Nephron progenitor cell (in vitro differentiated cells): ENCODE measurements around the gene LTB4R2.

Experiments used
- DNase-seq: peaks from one replicate; pipeline ENCODE4 v3.0.0; 2021
- H3K27ac Mint-ChIP-seq: 2 replicates; pipeline ENCODE4 v1.8.0; 2021; ENCODE audit warnings: mild to moderate bottlenecking, moderate library complexity, mixed read lengths
- H3K27me3 Mint-ChIP-seq: 2 replicates; pipeline ENCODE4 v1.8.0; 2021; ENCODE audit warnings: mild to moderate bottlenecking, low read depth, mixed read lengths; ENCODE audit not compliant: poor library complexity
- H3K36me3 Mint-ChIP-seq: 2 replicates; pipeline ENCODE4 v1.8.0; 2021; ENCODE audit warnings: low read depth, mixed read lengths
- H3K4me1 Mint-ChIP-seq: 2 replicates; pipeline ENCODE4 v1.8.0; 2021; ENCODE audit warnings: mixed read lengths
- H3K4me3 Mint-ChIP-seq: 2 replicates; pipeline ENCODE4 v1.8.0; 2021; ENCODE audit warnings: mild to moderate bottlenecking, moderate library complexity, mixed read lengths
- H3K9me3 Mint-ChIP-seq: 2 replicates; pipeline ENCODE4 v1.8.0; 2021; ENCODE audit warnings: mild to moderate bottlenecking, moderate library complexity, mixed read lengths
- CTCF ChIP-seq: fragments of 200-600 bp; sonication (generic); IDR thresholded peaks from 2 replicates; pipeline ENCODE4 v1.5.0; 2021; ENCODE audit warnings: antibody characterized with exemption

The LTB4R2 gene

GRCh38 chr14:24273422-24273998, 36.4 kb upstream of the LTB4R2 start:
- H3K9me3 Mint-ChIP-seq, result no peaks in the 10 kb centered on the region
- H3K27ac Mint-ChIP-seq, result no peak overlapping the region
- H3K36me3 Mint-ChIP-seq, result no peaks in the 10 kb centered on the region
- H3K27me3 Mint-ChIP-seq, result peaks cover 14% of the 10 kb centered on the region
- TF ChIP-seq CTCF, result no peak
- peaks cover 16% of the 10 kb centered on the region for H3K4me1 Mint-ChIP-seq
- no peak overlapping the region for H3K4me3 Mint-ChIP-seq
- no peak for DNase-seq

- Mint-ChIP-seq H3K36me3 (no peaks in the 10 kb centered on the region), H3K9me3 (no peaks in the 10 kb centered on the region), H3K27ac (no peak overlapping the region), H3K27me3 (peaks cover 14% of the 10 kb centered on the region), H3K4me3 (no peak overlapping the region), H3K4me1 (peaks cover 16% of the 10 kb centered on the region)
- no peak for TF ChIP-seq CTCF
- DNase-seq, result no peak
These were observed 35.8 kb upstream of the LTB4R2 start for GRCh38 chr14:24274101-24274543.

- Mint-ChIP-seq H3K36me3 (no peaks in the 10 kb centered on the region), H3K4me3 (no peak overlapping the region), H3K27me3 (peaks cover 11% of the 10 kb centered on the region), H3K27ac (no peak overlapping the region), H3K4me1 (peaks cover 9% of the 10 kb centered on the region), H3K9me3 (no peaks in the 10 kb centered on the region)
- DNase-seq, result no peak
- no peak for TF ChIP-seq CTCF
These were observed 32.9 kb upstream of the LTB4R2 start for GRCh38 chr14:24277071-24277470.

- no peaks in the 10 kb centered on the region for H3K9me3 Mint-ChIP-seq
- no peak overlapping the region for H3K4me3 Mint-ChIP-seq
- peaks cover 12% of the 10 kb centered on the region for H3K27me3 Mint-ChIP-seq
- peaks cover 2% of the 10 kb centered on the region for H3K4me1 Mint-ChIP-seq
- H3K36me3 Mint-ChIP-seq, result no peaks in the 10 kb centered on the region
- no peak for TF ChIP-seq CTCF
- no peak overlapping the region for H3K27ac Mint-ChIP-seq
- no peak for DNase-seq
These were observed 32.2 kb upstream of the LTB4R2 start for GRCh38 chr14:24277606-24278321.

GRCh38 chr14:24278424-24278823, 31.5 kb upstream of the LTB4R2 start:
- no peak for TF ChIP-seq CTCF
- H3K4me3 Mint-ChIP-seq, result no peak overlapping the region
- no peak for DNase-seq
- H3K36me3 Mint-ChIP-seq, result no peaks in the 10 kb centered on the region
- no peaks in the 10 kb centered on the region for H3K9me3 Mint-ChIP-seq
- no peaks in the 10 kb centered on the region for H3K4me1 Mint-ChIP-seq
- H3K27ac Mint-ChIP-seq, result no peak overlapping the region
- peaks cover 12% of the 10 kb centered on the region for H3K27me3 Mint-ChIP-seq
